MM.1S (cell line): ENCODE data around the gene SORCS2.

ENCODE experiments used
- DNase-seq: peaks from one replicate; pipeline ENCODE4 v3.0.0-alpha.2; 2015
- H2AFZ ChIP-seq: fragments of 300-600 bp; sonication (generic); 2 replicates; pipeline ENCODE4 v1.6.0; 2016; ENCODE audit warnings: antibody characterized with exemption, low read length
- H3F3A ChIP-seq: fragments of 300-600 bp; sonication (generic); 2 replicates; pipeline ENCODE4 v1.6.1; 2016; ENCODE audit warnings: mild to moderate bottlenecking, antibody characterized with exemption, low read length, moderate library complexity, mixed read lengths; ENCODE audit not compliant: insufficient read depth
- H3K27ac ChIP-seq: fragments of 300-600 bp; sonication (generic); 2 replicates; pipeline ENCODE4 v1.5.1; 2016; ENCODE audit warnings: mild to moderate bottlenecking, low read length
- H3K27me3 ChIP-seq: fragments of 300-600 bp; sonication (generic); replicated peaks from 2 replicates; pipeline ENCODE4 v1.6.0; 2016; ENCODE audit warnings: low read length; ENCODE audit not compliant: insufficient read depth
- H3K36me3 ChIP-seq: fragments of 300-600 bp; sonication (generic); replicated peaks from 2 replicates; pipeline ENCODE4 v1.6.1; 2016; ENCODE audit warnings: mild to moderate bottlenecking, low read length, mixed read lengths; ENCODE audit not compliant: insufficient read depth
- H3K4me1 ChIP-seq: fragments of 300-600 bp; sonication (generic); 2 replicates; pipeline ENCODE4 v1.6.1; 2016; ENCODE audit warnings: low read length, mixed read lengths
- H3K4me2 ChIP-seq: fragments of 300-600 bp; sonication (generic); 2 replicates; pipeline ENCODE4 v1.6.0; 2016; ENCODE audit warnings: low read depth, low read length
- H3K4me3 ChIP-seq: fragments of 300-600 bp; sonication (generic); 2 replicates; pipeline ENCODE4 v1.5.1; 2016; ENCODE audit warnings: low read length, mixed read lengths
- H3K79me2 ChIP-seq: fragments of 300-600 bp; sonication (generic); 2 replicates; pipeline ENCODE4 v1.6.1; 2016; ENCODE audit warnings: mixed run types, low read length, mixed read lengths
- H3K9ac ChIP-seq: fragments of 300-600 bp; sonication (generic); 2 replicates; pipeline ENCODE4 v1.6.1; 2016; ENCODE audit warnings: low read length, mixed read lengths
- H3K9me2 ChIP-seq: fragments of 300-600 bp; sonication (generic); replicated peaks from 2 replicates; pipeline ENCODE4 v1.6.1; 2016; ENCODE audit warnings: mild to moderate bottlenecking, low read length, mixed read lengths; ENCODE audit not compliant: insufficient read depth
- H3K9me3 ChIP-seq: fragments of 300-600 bp; sonication (generic); replicated peaks from 2 replicates; pipeline ENCODE4 v1.6.1; 2016; ENCODE audit warnings: mild to moderate bottlenecking, low read length, mixed read lengths; ENCODE audit not compliant: insufficient read depth
- H4K20me1 ChIP-seq: fragments of 300-600 bp; sonication (generic); 2 replicates; pipeline ENCODE4 v1.6.1; 2016; ENCODE audit warnings: mild to moderate bottlenecking, low read length, moderate library complexity, mixed read lengths; ENCODE audit not compliant: insufficient read depth
- CTCF ChIP-seq: fragments of 300-600 bp; sonication (generic); IDR thresholded peaks from 2 replicates; pipeline ENCODE4 v1.5.1; 2016; ENCODE audit warnings: antibody characterized with exemption, low read length, mixed read lengths
- EZH2 ChIP-seq: fragments of 300-600 bp; sonication (generic); optimal IDR thresholded peaks from 2 replicates; pipeline ENCODE3; 2017; ENCODE audit warnings: low read depth, mild to moderate bottlenecking, antibody characterized with exemption, low read length, mixed read lengths
- EZH2phosphoT487 ChIP-seq: fragments of 300-600 bp; sonication (generic); IDR thresholded peaks from 2 replicates; pipeline ENCODE4 v1.6.1; 2018; ENCODE audit warnings: antibody characterized with exemption, low read length

SORCS2 gene

GRCh38 chr4:7186516-7187167, 5.7 kb upstream of the SORCS2 start:
- H3K27me3 ChIP-seq: peaks cover 72% of the 10 kb centered on the region
- no peaks in the 10 kb centered on the region for H3K9me2 ChIP-seq
- H3F3A ChIP-seq: no peaks in the 10 kb centered on the region
- H3K79me2 ChIP-seq: no peaks in the 10 kb centered on the region
- TF ChIP-seq CTCF (no peak), EZH2phosphoT487 (no peak), EZH2 (no peak)
- no peaks in the 10 kb centered on the region for H3K9me3 ChIP-seq
- no peak overlapping the region for H3K9ac ChIP-seq
- H2AFZ ChIP-seq: no peak overlapping the region
- no peak overlapping the region for H3K4me2 ChIP-seq
- H4K20me1 ChIP-seq: no peaks in the 10 kb centered on the region
- H3K36me3 ChIP-seq: no peaks in the 10 kb centered on the region
- no peaks in the 10 kb centered on the region for H3K4me1 ChIP-seq
- H3K27ac ChIP-seq: no peak overlapping the region
- DNase-seq: no peak
- H3K4me3 ChIP-seq: no peak overlapping the region

GRCh38 chr4:7187168-7187535, 5.2 kb upstream of the SORCS2 start:
- Histone ChIP-seq H3K27me3 (peaks cover 77% of the 10 kb centered on the region), H2AFZ (no peak overlapping the region), H3K4me3 (no peak overlapping the region), H3K9me3 (no peaks in the 10 kb centered on the region), H3K9me2 (no peaks in the 10 kb centered on the region), H3K9ac (no peak overlapping the region), H3K79me2 (no peaks in the 10 kb centered on the region), H4K20me1 (no peaks in the 10 kb centered on the region), H3K4me1 (no peaks in the 10 kb centered on the region), H3K4me2 (no peak overlapping the region), H3F3A (no peaks in the 10 kb centered on the region), H3K36me3 (no peaks in the 10 kb centered on the region), H3K27ac (no peak overlapping the region)
- no peak for TF ChIP-seq EZH2phosphoT487
- TF ChIP-seq CTCF: no peak
- TF ChIP-seq EZH2: no peak
- DNase-seq: no peak

- Histone ChIP-seq H3K4me3 (no peak overlapping the region), H3F3A (no peaks in the 10 kb centered on the region), H3K9me3 (no peaks in the 10 kb centered on the region), H3K36me3 (no peaks in the 10 kb centered on the region), H2AFZ (no peak overlapping the region), H3K27me3 (peaks cover 75% of the 10 kb centered on the region), H3K79me2 (no peaks in the 10 kb centered on the region), H4K20me1 (no peaks in the 10 kb centered on the region), H3K4me2 (no peak overlapping the region), H3K9me2 (no peaks in the 10 kb centered on the region), H3K4me1 (no peaks in the 10 kb centered on the region), H3K9ac (no peak overlapping the region), H3K27ac (no peak overlapping the region)
- no peak for TF ChIP-seq CTCF
- no peak for TF ChIP-seq EZH2
- TF ChIP-seq EZH2phosphoT487: no peak
- DNase-seq: no peak
Measured at GRCh38 chr4:7187691-7188090, 4.6 kb upstream of the SORCS2 start.
